Measurements from ENCODE around the gene SOX8. TPM values are rescaled to one million over a fixed set of nuclear protein-coding genes. Genes with fewer than 3 reads are reported as not detected.

Gene SOX8
- not detected for polyA plus RNA-seq (ENCODE audit: low read depth in 6 of 6)

- Mint-ChIP-seq H3K4me3 (peak within 1 kb of the TSS; percentile 59 to 91 (median 86)), H3K27me3 (peaks cover 14 to 45% (median 24%) of the 10 kb centered on the region in 3 donors), H3K27ac (peak within 1 kb of the TSS in 4 of 6 donors; percentile 76 to 98 (median 86)), H3K36me3 (no peaks in the 10 kb centered on the region), H3K9me3 (no peaks in the 10 kb centered on the region), H3K4me1 (peaks cover 0 to 12% (median 4%) of the 10 kb centered on the region in 3 donors)
- ATAC-seq (ENCODE audit: low read depth in 2 of 2) = peak in 1 of 2 donors; percentile 3
- DNase-seq = no peak
Observed at GRCh38 chr16:981695-982144, at the start of gene SOX8. SOX8 (plus strand) TSS chr16:981770; CDS start chr16:981923, 153 bp downstream.

- DNase-seq (no peak), ATAC-seq (ENCODE audit: low read depth in 2 of 2) (no peak)
- Mint-ChIP-seq H3K27me3 (no peaks in the 10 kb centered on the region), H3K9me3 (no peaks in the 10 kb centered on the region), H3K4me3 (peak overlapping the region in 1 of 8 donors; percentile 1), H3K36me3 (peaks cover 0 to 9% of the 10 kb centered on the region in 2 donors), H3K27ac (no peak overlapping the region), H3K4me1 (peaks cover 0 to 8% (median 0%) of the 10 kb centered on the region in 3 donors)
Observed at GRCh38 chr16:932831-933330, 48.7 kb upstream of the SOX8 start.

GRCh38 chr16:933581-933980, 48.0 kb upstream of the SOX8 start:
- Mint-ChIP-seq H3K9me3 (peaks cover 0 to under 1% (median 0%) of the 10 kb centered on the region in 7 donors), H3K4me1 (peaks cover 0 to 12% (median 2%) of the 10 kb centered on the region in 3 donors), H3K4me3 (no peak overlapping the region), H3K36me3 (peaks cover 2 to 10% of the 10 kb centered on the region in 2 donors), H3K27me3 (no peaks in the 10 kb centered on the region), H3K27ac (no peak overlapping the region)
- no peak for ATAC-seq (ENCODE audit: low read depth in 2 of 2)
- no peak for DNase-seq

- peaks cover 0 to 2% (median 0%) of the 10 kb centered on the region in 7 donors for H3K9me3 Mint-ChIP-seq
- no peak overlapping the region for H3K27ac Mint-ChIP-seq
- no peak overlapping the region for H3K4me3 Mint-ChIP-seq
- H3K4me1 Mint-ChIP-seq = peaks cover 0 to 12% (median 2%) of the 10 kb centered on the region in 3 donors
- no peaks in the 10 kb centered on the region for H3K27me3 Mint-ChIP-seq
- DNase-seq (no peak), ATAC-seq (ENCODE audit: low read depth in 2 of 2) (no peak)
- peaks cover 6 to 14% of the 10 kb centered on the region in 2 donors for H3K36me3 Mint-ChIP-seq
Observed at GRCh38 chr16:934178-934577, 47.4 kb upstream of the SOX8 start.

- Mint-ChIP-seq H3K4me1 (peaks cover 0 to 12% (median 2%) of the 10 kb centered on the region in 3 donors), H3K27me3 (no peaks in the 10 kb centered on the region), H3K27ac (no peak overlapping the region), H3K36me3 (peaks cover 9 to 16% of the 10 kb centered on the region in 2 donors), H3K9me3 (peaks cover 0 to 7% (median 2%) of the 10 kb centered on the region in 7 donors), H3K4me3 (no peak overlapping the region)
- no peak for DNase-seq
- ATAC-seq (ENCODE audit: low read depth in 2 of 2) = no peak
Observed at GRCh38 chr16:935684-936083, 45.9 kb upstream of the SOX8 start.

GRCh38 chr16:937311-937710, 44.3 kb upstream of the SOX8 start:
- Mint-ChIP-seq H3K4me1 (peaks cover 0 to 12% (median 2%) of the 10 kb centered on the region in 3 donors), H3K27ac (no peak overlapping the region), H3K27me3 (no peaks in the 10 kb centered on the region), H3K36me3 (peaks cover 26% of the 10 kb centered on the region in 2 donors), H3K4me3 (no peak overlapping the region), H3K9me3 (peaks cover 2 to 23% (median 18%) of the 10 kb centered on the region in 7 donors)
- no peak for DNase-seq
- no peak for ATAC-seq (ENCODE audit: low read depth in 2 of 2)

- no peak overlapping the region for H3K4me3 Mint-ChIP-seq
- peaks cover 0 to 12% (median 2%) of the 10 kb centered on the region in 3 donors for H3K4me1 Mint-ChIP-seq
- H3K27me3 Mint-ChIP-seq = no peaks in the 10 kb centered on the region
- DNase-seq (no peak), ATAC-seq (ENCODE audit: low read depth in 2 of 2) (no peak)
- peaks cover 6 to 27% (median 22%) of the 10 kb centered on the region in 7 donors for H3K9me3 Mint-ChIP-seq
- peaks cover 30% of the 10 kb centered on the region in 2 donors for H3K36me3 Mint-ChIP-seq
- H3K27ac Mint-ChIP-seq = no peak overlapping the region
Observed at GRCh38 chr16:937723-938122, 43.8 kb upstream of the SOX8 start.

GRCh38 chr16:938136-938535, 43.4 kb upstream of the SOX8 start:
- H3K27ac Mint-ChIP-seq = no peak overlapping the region

GRCh38 chr16:938752-939151, 42.8 kb upstream of the SOX8 start:
- peaks cover 0 to 9% (median 2%) of the 10 kb centered on the region in 3 donors for H3K4me1 Mint-ChIP-seq
- no peak overlapping the region for H3K4me3 Mint-ChIP-seq
- DNase-seq = no peak
- peaks cover 35 to 36% of the 10 kb centered on the region in 2 donors for H3K36me3 Mint-ChIP-seq
- ATAC-seq (ENCODE audit: low read depth in 2 of 2) = no peak
- H3K27me3 Mint-ChIP-seq = no peaks in the 10 kb centered on the region
- no peak overlapping the region for H3K27ac Mint-ChIP-seq
- H3K9me3 Mint-ChIP-seq = peaks cover 10 to 31% (median 26%) of the 10 kb centered on the region in 7 donors

More at GRCh38 chr16:938136-938535, 43.4 kb upstream of the SOX8 start:
- DNase-seq (no peak), ATAC-seq (ENCODE audit: low read depth in 2 of 2) (no peak)
- H3K27me3 Mint-ChIP-seq = no peaks in the 10 kb centered on the region
- H3K9me3 Mint-ChIP-seq = peaks cover 8 to 29% (median 24%) of the 10 kb centered on the region in 7 donors
- H3K36me3 Mint-ChIP-seq = peaks cover 32% of the 10 kb centered on the region in 2 donors
- no peak overlapping the region for H3K4me3 Mint-ChIP-seq
- peaks cover 0 to 9% (median 2%) of the 10 kb centered on the region in 3 donors for H3K4me1 Mint-ChIP-seq

GRCh38 chr16:939311-939710, 42.3 kb upstream of the SOX8 start:
- DNase-seq = no peak
- Mint-ChIP-seq H3K4me3 (no peak overlapping the region), H3K9me3 (peaks cover 12 to 37% (median 29%) of the 10 kb centered on the region in 7 donors), H3K36me3 (peaks cover 36 to 42% of the 10 kb centered on the region in 2 donors), H3K4me1 (peaks cover 0 to 9% (median 2%) of the 10 kb centered on the region in 3 donors), H3K27ac (no peak overlapping the region), H3K27me3 (no peaks in the 10 kb centered on the region)
- ATAC-seq (ENCODE audit: low read depth in 2 of 2) = no peak

GRCh38 chr16:939941-940340, 41.6 kb upstream of the SOX8 start:
- ATAC-seq (ENCODE audit: low read depth in 2 of 2) = no peak
- Mint-ChIP-seq H3K4me3 (no peak overlapping the region), H3K4me1 (peaks cover 0 to 9% (median 2%) of the 10 kb centered on the region in 3 donors), H3K27me3 (no peaks in the 10 kb centered on the region), H3K36me3 (peaks cover 36 to 48% of the 10 kb centered on the region in 2 donors), H3K9me3 (peaks cover 15 to 39% (median 33%) of the 10 kb centered on the region in 7 donors), H3K27ac (peak overlapping the region in 1 of 6 donors; percentile 49)
- DNase-seq = no peak

- Mint-ChIP-seq H3K4me3 (no peak overlapping the region), H3K9me3 (peaks cover 15 to 39% (median 33%) of the 10 kb centered on the region in 7 donors)
Observed at GRCh38 chr16:942436-943060, 39.0 kb upstream of the SOX8 start.

GRCh38 chr16:943971-944370, 37.6 kb upstream of the SOX8 start:
- H3K36me3 Mint-ChIP-seq = peaks cover 43 to 46% of the 10 kb centered on the region in 2 donors
- no peaks in the 10 kb centered on the region for H3K27me3 Mint-ChIP-seq
- no peak overlapping the region for H3K4me3 Mint-ChIP-seq
- H3K9me3 Mint-ChIP-seq = peaks cover 15 to 38% (median 33%) of the 10 kb centered on the region in 7 donors
- peak overlapping the region in 1 of 6 donors; percentile 86 for H3K27ac Mint-ChIP-seq
- DNase-seq (no peak), ATAC-seq (ENCODE audit: low read depth in 2 of 2) (no peak)
- no peaks in the 10 kb centered on the region for H3K4me1 Mint-ChIP-seq

More at GRCh38 chr16:942436-943060, 39.0 kb upstream of the SOX8 start:
- ATAC-seq (ENCODE audit: low read depth in 2 of 2) = no peak
- Mint-ChIP-seq H3K27me3 (no peaks in the 10 kb centered on the region), H3K27ac (peak overlapping the region in 1 of 6 donors; percentile 43), H3K36me3 (peaks cover 49 to 50% of the 10 kb centered on the region in 2 donors), H3K4me1 (peaks cover 0 to 8% (median 2%) of the 10 kb centered on the region in 3 donors)
- DNase-seq = no peak

All from naive B cell (primary cell).